ENCODE measurements around the gene RSU1.
A peak's percentile ranks its signal among the peaks of the same experiment; 100 is the strongest.

RSU1 gene

GRCh38 chr10:16819436-16819835 lies 2.2 kb upstream of the RSU1 start:
- Histone ChIP-seq H3K9ac (ENCODE audit: low read length) (no peak overlapping the region), H3K4me1 (ENCODE audit: control insufficient read depth, insufficient read depth, low read length) (peaks cover 16% of the 10 kb centered on the region), H3K9me3 (ENCODE audit: control insufficient read depth, low read length) (no peaks in the 10 kb centered on the region), H3K4me3 (ENCODE audit: low read length) (no peak overlapping the region), H3K27me3 (ENCODE audit: control insufficient read depth, insufficient read depth, low read length) (no peaks in the 10 kb centered on the region), H3K36me3 (ENCODE audit: control insufficient read depth, insufficient read depth, low read length) (no peaks in the 10 kb centered on the region)

GRCh38 chr10:16819026-16819425 lies 1.8 kb upstream of the RSU1 start:
- Histone ChIP-seq H3K9me3 (ENCODE audit: control insufficient read depth, low read length) (no peaks in the 10 kb centered on the region), H3K36me3 (ENCODE audit: control insufficient read depth, insufficient read depth, low read length) (no peaks in the 10 kb centered on the region), H3K9ac (ENCODE audit: low read length) (no peak overlapping the region), H3K27me3 (ENCODE audit: control insufficient read depth, insufficient read depth, low read length) (no peaks in the 10 kb centered on the region), H3K4me1 (ENCODE audit: control insufficient read depth, insufficient read depth, low read length) (peaks cover 17% of the 10 kb centered on the region), H3K4me3 (ENCODE audit: low read length) (no peak overlapping the region)

- Histone ChIP-seq H3K4me1 (ENCODE audit: control insufficient read depth, insufficient read depth, low read length) (peaks cover 17% of the 10 kb centered on the region), H3K9ac (ENCODE audit: low read length) (peak overlapping the region; percentile 84), H3K9me3 (ENCODE audit: control insufficient read depth, low read length) (no peaks in the 10 kb centered on the region), H3K36me3 (ENCODE audit: control insufficient read depth, insufficient read depth, low read length) (no peaks in the 10 kb centered on the region), H3K27me3 (ENCODE audit: control insufficient read depth, insufficient read depth, low read length) (no peaks in the 10 kb centered on the region), H3K4me3 (ENCODE audit: low read length) (peak overlapping the region; percentile 96)
Measured at GRCh38 chr10:16816830-16817124, 447 bp downstream of the RSU1 start.

- no peaks in the 10 kb centered on the region for H3K27me3 ChIP-seq (ENCODE audit: control insufficient read depth, insufficient read depth, low read length)
- no peaks in the 10 kb centered on the region for H3K36me3 ChIP-seq (ENCODE audit: control insufficient read depth, insufficient read depth, low read length)
- peak overlapping the region; percentile 96 for H3K4me3 ChIP-seq (ENCODE audit: low read length)
- H3K9me3 ChIP-seq (ENCODE audit: control insufficient read depth, low read length): no peaks in the 10 kb centered on the region
- H3K4me1 ChIP-seq (ENCODE audit: control insufficient read depth, insufficient read depth, low read length): peaks cover 17% of the 10 kb centered on the region
- no peak overlapping the region for H3K9ac ChIP-seq (ENCODE audit: low read length)
Measured at GRCh38 chr10:16816171-16816570, 1.1 kb downstream of the RSU1 start.

GRCh38 chr10:16814012-16814411 lies 3.2 kb downstream of the RSU1 start:
- Histone ChIP-seq H3K9ac (ENCODE audit: low read length) (no peak overlapping the region), H3K4me1 (ENCODE audit: control insufficient read depth, insufficient read depth, low read length) (peaks cover 17% of the 10 kb centered on the region), H3K36me3 (ENCODE audit: control insufficient read depth, insufficient read depth, low read length) (no peaks in the 10 kb centered on the region), H3K27me3 (ENCODE audit: control insufficient read depth, insufficient read depth, low read length) (no peaks in the 10 kb centered on the region), H3K4me3 (ENCODE audit: low read length) (no peak overlapping the region), H3K9me3 (ENCODE audit: control insufficient read depth, low read length) (no peaks in the 10 kb centered on the region)

GRCh38 chr10:16812676-16813075 lies 4.5 kb downstream of the RSU1 start:
- H3K9me3 ChIP-seq (ENCODE audit: control insufficient read depth, low read length): no peaks in the 10 kb centered on the region
- H3K27me3 ChIP-seq (ENCODE audit: control insufficient read depth, insufficient read depth, low read length): no peaks in the 10 kb centered on the region
- no peak overlapping the region for H3K9ac ChIP-seq (ENCODE audit: low read length)
- H3K4me3 ChIP-seq (ENCODE audit: low read length): no peak overlapping the region
- peaks cover 17% of the 10 kb centered on the region for H3K4me1 ChIP-seq (ENCODE audit: control insufficient read depth, insufficient read depth, low read length)
- no peaks in the 10 kb centered on the region for H3K36me3 ChIP-seq (ENCODE audit: control insufficient read depth, insufficient read depth, low read length)

- Histone ChIP-seq H3K9ac (ENCODE audit: low read length) (no peak overlapping the region), H3K27me3 (ENCODE audit: control insufficient read depth, insufficient read depth, low read length) (no peaks in the 10 kb centered on the region)
Measured at GRCh38 chr10:16811765-16812164, 5.5 kb downstream of the RSU1 start.

GRCh38 chr10:16811292-16811691 lies 5.9 kb downstream of the RSU1 start:
- H3K9ac ChIP-seq (ENCODE audit: low read length): no peak overlapping the region
- H3K9me3 ChIP-seq (ENCODE audit: control insufficient read depth, low read length): no peaks in the 10 kb centered on the region
- H3K27me3 ChIP-seq (ENCODE audit: control insufficient read depth, insufficient read depth, low read length): no peaks in the 10 kb centered on the region
- no peak overlapping the region for H3K4me3 ChIP-seq (ENCODE audit: low read length)
- H3K36me3 ChIP-seq (ENCODE audit: control insufficient read depth, insufficient read depth, low read length): no peaks in the 10 kb centered on the region
- H3K4me1 ChIP-seq (ENCODE audit: control insufficient read depth, insufficient read depth, low read length): peaks cover 15% of the 10 kb centered on the region

More at GRCh38 chr10:16811765-16812164, 5.5 kb downstream of the RSU1 start:
- Histone ChIP-seq H3K4me3 (ENCODE audit: low read length) (no peak overlapping the region), H3K4me1 (ENCODE audit: control insufficient read depth, insufficient read depth, low read length) (peaks cover 17% of the 10 kb centered on the region), H3K9me3 (ENCODE audit: control insufficient read depth, low read length) (no peaks in the 10 kb centered on the region), H3K36me3 (ENCODE audit: control insufficient read depth, insufficient read depth, low read length) (no peaks in the 10 kb centered on the region)

- Histone ChIP-seq H3K4me1 (ENCODE audit: control insufficient read depth, insufficient read depth, low read length) (no peaks in the 10 kb centered on the region), H3K4me3 (ENCODE audit: low read length) (no peak overlapping the region), H3K9me3 (ENCODE audit: control insufficient read depth, low read length) (no peaks in the 10 kb centered on the region), H3K36me3 (ENCODE audit: control insufficient read depth, insufficient read depth, low read length) (no peaks in the 10 kb centered on the region), H3K9ac (ENCODE audit: low read length) (no peak overlapping the region), H3K27me3 (ENCODE audit: control insufficient read depth, insufficient read depth, low read length) (no peaks in the 10 kb centered on the region)
Measured at GRCh38 chr10:16809074-16809718, 8.0 kb downstream of the RSU1 start.

- H3K27me3 ChIP-seq (ENCODE audit: control insufficient read depth, insufficient read depth, low read length): no peaks in the 10 kb centered on the region
- H3K36me3 ChIP-seq (ENCODE audit: control insufficient read depth, insufficient read depth, low read length): no peaks in the 10 kb centered on the region
- H3K4me1 ChIP-seq (ENCODE audit: control insufficient read depth, insufficient read depth, low read length): no peaks in the 10 kb centered on the region
- no peak overlapping the region for H3K4me3 ChIP-seq (ENCODE audit: low read length)
- H3K9ac ChIP-seq (ENCODE audit: low read length): no peak overlapping the region
- H3K9me3 ChIP-seq (ENCODE audit: control insufficient read depth, low read length): no peaks in the 10 kb centered on the region
Measured at GRCh38 chr10:16804123-16804522, 13.1 kb downstream of the RSU1 start.

GRCh38 chr10:16803464-16803863 lies 13.8 kb downstream of the RSU1 start:
- Histone ChIP-seq H3K9me3 (ENCODE audit: control insufficient read depth, low read length) (no peaks in the 10 kb centered on the region), H3K4me3 (ENCODE audit: low read length) (no peak overlapping the region), H3K9ac (ENCODE audit: low read length) (no peak overlapping the region), H3K4me1 (ENCODE audit: control insufficient read depth, insufficient read depth, low read length) (no peaks in the 10 kb centered on the region), H3K36me3 (ENCODE audit: control insufficient read depth, insufficient read depth, low read length) (no peaks in the 10 kb centered on the region), H3K27me3 (ENCODE audit: control insufficient read depth, insufficient read depth, low read length) (no peaks in the 10 kb centered on the region)

GRCh38 chr10:16799621-16800020 lies 17.6 kb downstream of the RSU1 start:
- Histone ChIP-seq H3K4me3 (ENCODE audit: low read length) (no peak overlapping the region), H3K9me3 (ENCODE audit: control insufficient read depth, low read length) (no peaks in the 10 kb centered on the region), H3K9ac (ENCODE audit: low read length) (no peak overlapping the region)

GRCh38 chr10:16798571-16798970 lies 18.7 kb downstream of the RSU1 start:
- Histone ChIP-seq H3K36me3 (ENCODE audit: control insufficient read depth, insufficient read depth, low read length) (no peaks in the 10 kb centered on the region), H3K9me3 (ENCODE audit: control insufficient read depth, low read length) (no peaks in the 10 kb centered on the region), H3K27me3 (ENCODE audit: control insufficient read depth, insufficient read depth, low read length) (no peaks in the 10 kb centered on the region), H3K9ac (ENCODE audit: low read length) (no peak overlapping the region), H3K4me1 (ENCODE audit: control insufficient read depth, insufficient read depth, low read length) (no peaks in the 10 kb centered on the region), H3K4me3 (ENCODE audit: low read length) (no peak overlapping the region)

More at GRCh38 chr10:16799621-16800020, 17.6 kb downstream of the RSU1 start:
- Histone ChIP-seq H3K4me1 (ENCODE audit: control insufficient read depth, insufficient read depth, low read length) (no peaks in the 10 kb centered on the region), H3K27me3 (ENCODE audit: control insufficient read depth, insufficient read depth, low read length) (no peaks in the 10 kb centered on the region), H3K36me3 (ENCODE audit: control insufficient read depth, insufficient read depth, low read length) (no peaks in the 10 kb centered on the region)
